Measurements from ENCODE around the gene MRPL22.

DNA sequence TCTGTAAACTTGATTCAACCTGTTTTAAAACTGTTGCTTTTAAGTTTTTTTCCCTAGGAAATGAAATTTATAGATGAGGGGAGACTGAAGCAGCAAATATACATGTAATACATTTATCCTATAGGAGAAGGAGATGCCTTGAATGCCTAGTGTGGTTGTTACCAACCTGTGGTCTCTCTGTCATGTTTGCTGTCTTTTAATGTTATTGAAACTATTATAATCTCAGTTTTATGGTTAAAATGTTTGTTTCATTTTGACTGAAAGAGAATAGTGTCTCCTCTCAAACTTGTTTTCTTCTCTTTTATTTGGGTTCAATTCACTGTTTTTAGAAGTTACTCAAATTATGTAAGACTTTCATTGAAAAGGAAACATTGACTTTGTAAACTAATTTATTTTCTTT lies 15.8 kb downstream of the MRPL22 start:
- TF ChIP-seq, protein P1, sequence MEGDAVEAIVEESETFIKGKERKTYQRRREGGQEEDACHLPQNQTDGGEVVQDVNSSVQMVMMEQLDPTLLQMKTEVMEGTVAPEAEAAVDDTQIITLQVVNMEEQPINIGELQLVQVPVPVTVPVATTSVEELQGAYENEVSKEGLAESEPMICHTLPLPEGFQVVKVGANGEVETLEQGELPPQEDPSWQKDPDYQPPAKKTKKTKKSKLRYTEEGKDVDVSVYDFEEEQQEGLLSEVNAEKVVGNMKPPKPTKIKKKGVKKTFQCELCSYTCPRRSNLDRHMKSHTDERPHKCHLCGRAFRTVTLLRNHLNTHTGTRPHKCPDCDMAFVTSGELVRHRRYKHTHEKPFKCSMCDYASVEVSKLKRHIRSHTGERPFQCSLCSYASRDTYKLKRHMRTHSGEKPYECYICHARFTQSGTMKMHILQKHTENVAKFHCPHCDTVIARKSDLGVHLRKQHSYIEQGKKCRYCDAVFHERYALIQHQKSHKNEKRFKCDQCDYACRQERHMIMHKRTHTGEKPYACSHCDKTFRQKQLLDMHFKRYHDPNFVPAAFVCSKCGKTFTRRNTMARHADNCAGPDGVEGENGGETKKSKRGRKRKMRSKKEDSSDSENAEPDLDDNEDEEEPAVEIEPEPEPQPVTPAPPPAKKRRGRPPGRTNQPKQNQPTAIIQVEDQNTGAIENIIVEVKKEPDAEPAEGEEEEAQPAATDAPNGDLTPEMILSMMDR (IDR thresholded peaks at IDR 0.05), result no peak
- TF ChIP-seq POLR2A (IDR thresholded peaks at IDR 0.05), result no peak
